GM12891 (cell line): Measurements from ENCODE around the gene HELZ.
A peak's percentile ranks its signal among the peaks of the same experiment; 100 is the strongest.
"Not testable (repeated sequence)": the region's sequence is repeated elsewhere in the genome, so short reads cannot be mapped to it uniquely, and the experiment has no call there.

Experiments used
- DNase-seq: peaks from one replicate; pipeline ENCODE4 v3.0.0; 2011; ENCODE audit warnings: low spot score; ENCODE audit not compliant: insufficient read length
- FAIRE-seq: peaks from 2 replicates; lab custom pipeline; 2011; peaks lifted over from hg19 to GRCh38; lab: Jason Lieb, UNC
- PAX5 ChIP-seq: IDR thresholded peaks from 2 replicates; pipeline ENCODE4 v1.6.1; 2011; ENCODE audit warnings: low read length, moderate library complexity, mild to moderate bottlenecking; ENCODE audit not compliant: insufficient read depth, severe bottlenecking
- POLR2A ChIP-seq: IDR thresholded peaks from 2 replicates; pipeline ENCODE4 v1.6.1; 2011; ENCODE audit warnings: low read depth, low read length, control low read depth
- POLR2AphosphoS5 ChIP-seq: IDR thresholded peaks from 2 replicates; pipeline ENCODE4 v1.6.1; 2011; ENCODE audit warnings: low read depth, low read length, control low read depth
- POU2F2 ChIP-seq: IDR thresholded peaks from 2 replicates; pipeline ENCODE4 v1.6.1; 2011; ENCODE audit warnings: low read depth, mild to moderate bottlenecking, control low read depth, low read length, moderate library complexity
- SPI1 ChIP-seq: IDR thresholded peaks from 2 replicates; pipeline ENCODE4 v1.6.1; 2011; ENCODE audit warnings: low read depth, low read length, control low read depth
- TAF1 ChIP-seq: IDR thresholded peaks from 2 replicates; pipeline ENCODE4 v1.6.1; 2011; ENCODE audit warnings: low read depth, low read length, control low read depth

Gene HELZ

GRCh38 chr17:67152824-67153223 is 92.2 kb downstream of the HELZ start:
- FAIRE-seq (no peak), DNase-seq (no peak)
- no peak for TF ChIP-seq POLR2A
- TF ChIP-seq POU2F2, result no peak
- TF ChIP-seq TAF1, result no peak
- no peak for TF ChIP-seq SPI1
- TF ChIP-seq PAX5, result no peak
- TF ChIP-seq POLR2AphosphoS5, result no peak

GRCh38 chr17:67151717-67152116 is 93.3 kb downstream of the HELZ start:
- TF ChIP-seq POLR2A, result no peak
- TF ChIP-seq POU2F2, result no peak
- no peak for TF ChIP-seq POLR2AphosphoS5
- no peak for TF ChIP-seq PAX5
- no peak for TF ChIP-seq TAF1
- TF ChIP-seq SPI1, result no peak
- FAIRE-seq, result no peak
- no peak for DNase-seq

- peak; percentile 9 for FAIRE-seq
- no peak for DNase-seq
- TF ChIP-seq POLR2A, result no peak
- TF ChIP-seq TAF1, result no peak
- TF ChIP-seq POU2F2, result no peak
- no peak for TF ChIP-seq SPI1
Observed at GRCh38 chr17:67150826-67151225, 94.2 kb downstream of the HELZ start.

- no peak for TF ChIP-seq POU2F2
- TF ChIP-seq POLR2AphosphoS5, result no peak
- no peak for FAIRE-seq
- no peak for DNase-seq
Observed at GRCh38 chr17:67148352-67148751, 96.6 kb downstream of the HELZ start.

- no peak for FAIRE-seq
- TF ChIP-seq POLR2AphosphoS5, result no peak
- TF ChIP-seq POU2F2, result no peak
- TF ChIP-seq SPI1, result no peak
- TF ChIP-seq TAF1, result no peak
- TF ChIP-seq PAX5, result no peak
- TF ChIP-seq POLR2A, result no peak
- no peak for DNase-seq
Observed at GRCh38 chr17:67145183-67145805, 99.7 kb downstream of the HELZ start.

GRCh38 chr17:67143318-67143717 is 101.7 kb downstream of the HELZ start:
- DNase-seq (no peak), FAIRE-seq (no peak)
- TF ChIP-seq PAX5 (no peak), POU2F2 (no peak), TAF1 (no peak), SPI1 (no peak), POLR2A (no peak), POLR2AphosphoS5 (no peak)

GRCh38 chr17:67142030-67142429 is 103.0 kb downstream of the HELZ start:
- not testable (repeated sequence) for FAIRE-seq, DNase-seq

GRCh38 chr17:67139784-67140665 is 105.0 kb downstream of the HELZ start:
- no peak for TF ChIP-seq POLR2A
- TF ChIP-seq POLR2AphosphoS5, result no peak
- no peak for TF ChIP-seq SPI1
- no peak for TF ChIP-seq TAF1
- TF ChIP-seq PAX5, result no peak
- no peak for TF ChIP-seq POU2F2
- no peak for FAIRE-seq

GRCh38 chr17:67139289-67139688 is 105.7 kb downstream of the HELZ start:
- no peak for DNase-seq
- TF ChIP-seq TAF1, result no peak
- no peak for FAIRE-seq

More at GRCh38 chr17:67139784-67140665, 105.0 kb downstream of the HELZ start:
- DNase-seq, result no peak

- TF ChIP-seq PAX5, result no peak
- no peak for TF ChIP-seq POU2F2
- no peak for TF ChIP-seq POLR2A
- no peak for TF ChIP-seq TAF1
- TF ChIP-seq POLR2AphosphoS5, result no peak
- TF ChIP-seq SPI1, result no peak
- no peak for DNase-seq
- no peak for FAIRE-seq
Observed at GRCh38 chr17:67138392-67138791, 106.6 kb downstream of the HELZ start.
